Naive thymus-derived CD4-positive, alpha-beta T cell (primary cell): ENCODE measurements around the gene KCTD19. TPM values are rescaled to one million over a fixed set of nuclear protein-coding genes. Genes with fewer than 3 reads are reported as not detected.

ENCODE experiments used
- ATAC-seq: fragments of 150-1000 bp; cut with Tn5 transposase; 2 replicates; pipeline ENCODE4 v1.10.0; 2021; ENCODE audit warnings: mild to moderate bottlenecking, moderate library complexity
- CTCF ChIA-PET: fragments of 350-600 bp; sonication (Branson Sonifier 250); formaldehyde crosslinking; loops from one replicate; lab custom pipeline; 2021; ENCODE audit warnings: antibody characterized with exemption; lab: Charles Lee
- POLR2A ChIA-PET: fragments of 350-600 bp; sonication (Branson Sonifier 250); formaldehyde crosslinking; loops from one replicate; lab custom pipeline; 2021; ENCODE audit warnings: antibody characterized with exemption, inconsistent platforms; lab: Charles Lee
- DNase-seq, 9 donors: peaks; one replicate each; pipeline versions ENCODE4 v3.0.0 to v3.0.0-alpha.2; 2020 to 2022; ENCODE audit warnings: mixed read lengths in 1 of 9
- H3K27ac ChIP-seq: one replicate; pipeline ENCODE4 v1.7.0; 2013; ENCODE audit warnings: mild to moderate bottlenecking, low read depth, low read length, moderate library complexity
- H3K27me3 ChIP-seq, 2 donors: one replicate each; pipeline ENCODE4 v1.7.0; 2013; ENCODE audit warnings: low read length in 2 of 2, mild to moderate bottlenecking in 2 of 2, moderate library complexity in 2 of 2; ENCODE audit not compliant: control insufficient read depth in 2 of 2, insufficient read depth in 2 of 2
- H3K36me3 ChIP-seq, 3 experiments: 1 replicate in 2 of 3; 2 replicates in 1 of 3; pipeline ENCODE4 v1.7.0; 2013; ENCODE audit warnings: low read length in 3 of 3, mild to moderate bottlenecking in 3 of 3, moderate library complexity in 1 of 3; ENCODE audit not compliant: insufficient read depth in 3 of 3, control insufficient read depth in 2 of 3
- H3K4me1 ChIP-seq, 2 donors: one replicate each; pipeline ENCODE4 v1.7.0; 2013; ENCODE audit warnings: low read length in 2 of 2, mild to moderate bottlenecking in 2 of 2, moderate library complexity in 1 of 2; ENCODE audit not compliant: control insufficient read depth in 2 of 2, insufficient read depth in 2 of 2
- H3K4me3 ChIP-seq: 2 replicates; pipeline ENCODE4 v1.7.0; 2013; ENCODE audit warnings: mild to moderate bottlenecking, low read length
- H3K9me3 ChIP-seq, 3 experiments: 1 replicate in 2 of 3; 2 replicates in 1 of 3; pipeline ENCODE4 v1.7.0; 2013; ENCODE audit warnings: low read length in 3 of 3; ENCODE audit not compliant: control insufficient read depth in 2 of 3
- H3K27ac Mint-ChIP-seq, 9 donors: one replicate each; pipeline ENCODE4 v1.8.0; 2020 to 2022; ENCODE audit warnings: mixed read lengths in 9 of 9, mild to moderate bottlenecking in 8 of 9, moderate library complexity in 5 of 9, inconsistent platforms in 2 of 9
- H3K27me3 Mint-ChIP-seq, 5 donors: one replicate each; pipeline ENCODE4 v1.8.0; 2021 to 2022; ENCODE audit warnings: mixed read lengths in 5 of 5, mild to moderate bottlenecking in 1 of 5
- H3K36me3 Mint-ChIP-seq, 5 donors: one replicate each; pipeline ENCODE4 v1.8.0; 2020 to 2022; ENCODE audit warnings: mixed read lengths in 5 of 5, mild to moderate bottlenecking in 3 of 5, inconsistent platforms in 1 of 5
- H3K4me1 Mint-ChIP-seq, 7 donors: one replicate each; pipeline ENCODE4 v1.8.0; 2020 to 2022; ENCODE audit warnings: mixed read lengths in 7 of 7, mild to moderate bottlenecking in 3 of 7, inconsistent platforms in 1 of 7
- H3K4me3 Mint-ChIP-seq, 10 donors: one replicate each; pipeline ENCODE4 v1.8.0; 2020 to 2022; ENCODE audit warnings: mild to moderate bottlenecking in 10 of 10, mixed read lengths in 10 of 10, moderate library complexity in 6 of 10, inconsistent platforms in 2 of 10
- H3K9me3 Mint-ChIP-seq, 11 donors: one replicate each; pipeline ENCODE4 v1.8.0; 2020 to 2022; ENCODE audit warnings: mixed read lengths in 11 of 11, mild to moderate bottlenecking in 4 of 11, inconsistent platforms in 1 of 11, moderate library complexity in 1 of 11
- intact Hi-C, 2 donors: fragments of 100-400 bp; cut with micrococcal nuclease; formaldehyde crosslinking; loops; one replicate each; pipeline ENCODE4 v1.15.1; 2023
- polyA plus RNA-seq, 2 donors: library from polyadenylated mRNA; unstranded; fragments of 300-500 nt; fragmentation: Illumina TruSeq; gene quantifications; one replicate each; pipeline ENCODE4 v1.2.3, GENCODE V29; 2021
- total RNA-seq, 6 experiments: library from RNA in 5 of 6; stranded (reverse) in 5 of 6; gene quantifications; 1 replicate in 5 of 6; 2 replicates in 1 of 6; pipeline ENCODE4 v1.2.3 and lab custom pipeline; 2021 to 2026

KCTD19 gene
- total and polyA plus RNA-seq, 7 experiments from 2014 or later = 0.05 to 0.39 TPM; not detected in 5

DNA sequence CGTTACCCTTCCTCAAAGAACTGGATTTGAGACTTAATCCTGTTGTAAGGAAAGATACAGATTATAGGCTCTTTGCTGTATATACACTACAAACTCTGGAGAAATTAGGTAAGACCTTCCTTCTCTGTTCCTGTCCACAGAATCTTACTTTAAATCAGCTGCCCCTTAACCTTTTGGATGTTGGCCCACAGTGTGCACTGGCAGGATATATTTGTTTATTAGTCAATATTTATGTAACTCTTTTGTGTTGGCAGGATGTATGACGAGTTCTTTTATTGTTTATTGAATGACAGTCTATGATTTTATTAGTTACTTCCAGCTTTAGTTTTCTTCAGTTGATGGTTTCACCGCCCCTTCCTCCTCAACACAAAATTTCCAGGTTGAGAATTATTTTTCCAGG, 19.8 kb upstream of the KCTD19 start:
- intact Hi-C loops = no loop called here

DNA sequence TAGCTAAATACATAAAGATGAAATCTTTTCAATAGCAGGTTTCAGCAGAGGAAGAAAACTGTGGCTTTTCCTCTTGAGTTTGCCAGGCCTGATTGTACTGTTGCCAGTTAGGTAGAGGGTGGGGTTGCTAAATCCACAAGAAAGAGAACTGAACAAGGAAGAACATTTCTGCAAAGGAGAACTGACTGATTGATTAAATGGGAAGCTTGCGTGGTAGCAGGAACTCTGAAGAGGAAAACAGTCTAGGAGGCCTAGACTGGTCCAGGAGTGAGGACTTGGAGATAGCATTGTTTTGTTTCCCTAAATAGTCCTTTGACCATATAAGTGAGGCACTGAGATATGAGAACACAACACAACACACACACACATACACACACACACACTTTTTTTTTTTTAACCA, 18.9 kb upstream of the KCTD19 start:
- intact Hi-C loops = no loop called here
- POLR2A ChIA-PET = no interaction called here
- Histone ChIP-seq H3K4me1 (no peaks in the 10 kb centered on the region), H3K9me3 (no peaks in the 10 kb centered on the region), H3K4me3 (no peak overlapping the region), H3K27ac (no peak overlapping the region), H3K27me3 (no peaks in the 10 kb centered on the region), H3K36me3 (no peaks in the 10 kb centered on the region)
- Mint-ChIP-seq H3K4me1 (no peaks in the 10 kb centered on the region), H3K9me3 (no peaks in the 10 kb centered on the region), H3K27ac (no peak overlapping the region), H3K36me3 (no peaks in the 10 kb centered on the region), H3K27me3 (peaks cover 0 to 11% (median 5%) of the 10 kb centered on the region in 5 donors), H3K4me3 (no peak overlapping the region)
- no peak for DNase-seq
- CTCF ChIA-PET = no interaction called here
- no peak for ATAC-seq

More for the DNA sequence above, 19.8 kb upstream of the KCTD19 start:
- H3K4me1 Mint-ChIP-seq = no peaks in the 10 kb centered on the region
- Histone ChIP-seq H3K27me3 (no peaks in the 10 kb centered on the region), H3K4me3 (no peak overlapping the region), H3K27ac (no peak overlapping the region), H3K4me1 (no peaks in the 10 kb centered on the region), H3K36me3 (no peaks in the 10 kb centered on the region), H3K9me3 (no peaks in the 10 kb centered on the region)
- no peak overlapping the region for H3K27ac Mint-ChIP-seq
- POLR2A ChIA-PET = no interaction called here
- CTCF ChIA-PET = no interaction called here
- no peak for ATAC-seq
- H3K36me3 Mint-ChIP-seq = no peaks in the 10 kb centered on the region
- H3K9me3 Mint-ChIP-seq = no peaks in the 10 kb centered on the region
- H3K27me3 Mint-ChIP-seq = peaks cover 0 to 11% (median 5%) of the 10 kb centered on the region in 5 donors
- no peak overlapping the region for H3K4me3 Mint-ChIP-seq
- no peak for DNase-seq

DNA sequence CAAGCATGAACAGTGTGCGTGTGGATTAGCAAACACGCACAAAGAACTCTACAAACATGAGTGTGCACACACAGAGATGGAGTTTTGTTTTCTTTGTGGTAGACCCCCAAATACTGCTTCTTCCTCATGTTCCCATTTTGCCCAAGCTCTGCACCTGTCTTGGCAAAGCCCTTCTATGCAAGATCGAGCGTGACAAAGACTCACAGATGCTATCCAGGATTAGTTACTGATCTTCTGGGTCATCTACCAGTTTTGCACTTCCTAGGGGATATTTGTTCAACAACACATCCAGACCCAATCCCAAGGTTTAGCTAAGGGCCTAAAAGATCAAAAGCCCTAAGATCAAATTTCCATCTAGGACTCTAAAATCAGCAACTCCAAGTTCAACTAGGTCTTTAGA, 16.1 kb upstream of the KCTD19 start:
- Mint-ChIP-seq H3K27me3 (peaks cover 0 to 14% (median 5%) of the 10 kb centered on the region in 5 donors), H3K9me3 (no peaks in the 10 kb centered on the region), H3K36me3 (no peaks in the 10 kb centered on the region), H3K4me3 (no peak overlapping the region), H3K4me1 (no peaks in the 10 kb centered on the region), H3K27ac (no peak overlapping the region)
- H3K27ac ChIP-seq = no peak overlapping the region
- ChIA-PET CTCF (no interaction called here), POLR2A (no interaction called here)
- H3K36me3 ChIP-seq = no peaks in the 10 kb centered on the region
- H3K9me3 ChIP-seq = no peaks in the 10 kb centered on the region
- DNase-seq (no peak), ATAC-seq (no peak)
- no peaks in the 10 kb centered on the region for H3K27me3 ChIP-seq
- intact Hi-C loops = no loop called here
- no peaks in the 10 kb centered on the region for H3K4me1 ChIP-seq
- no peak overlapping the region for H3K4me3 ChIP-seq

GRCh38 chr16:67341250-67341649, 14.7 kb upstream of the KCTD19 start:
- H3K4me3 ChIP-seq = no peak overlapping the region
- H3K36me3 ChIP-seq = no peaks in the 10 kb centered on the region
- Mint-ChIP-seq H3K27ac (no peak overlapping the region), H3K9me3 (no peaks in the 10 kb centered on the region), H3K27me3 (peaks cover 0 to 10% (median 5%) of the 10 kb centered on the region in 5 donors), H3K36me3 (no peaks in the 10 kb centered on the region), H3K4me1 (no peaks in the 10 kb centered on the region), H3K4me3 (no peak overlapping the region)
- CTCF ChIA-PET = no interaction called here
- ATAC-seq = no peak
- POLR2A ChIA-PET = no interaction called here
- no peak overlapping the region for H3K27ac ChIP-seq
- H3K4me1 ChIP-seq = no peaks in the 10 kb centered on the region
- no peaks in the 10 kb centered on the region for H3K9me3 ChIP-seq
- intact Hi-C loops = no loop called here
- no peak for DNase-seq
- H3K27me3 ChIP-seq = no peaks in the 10 kb centered on the region

DNA sequence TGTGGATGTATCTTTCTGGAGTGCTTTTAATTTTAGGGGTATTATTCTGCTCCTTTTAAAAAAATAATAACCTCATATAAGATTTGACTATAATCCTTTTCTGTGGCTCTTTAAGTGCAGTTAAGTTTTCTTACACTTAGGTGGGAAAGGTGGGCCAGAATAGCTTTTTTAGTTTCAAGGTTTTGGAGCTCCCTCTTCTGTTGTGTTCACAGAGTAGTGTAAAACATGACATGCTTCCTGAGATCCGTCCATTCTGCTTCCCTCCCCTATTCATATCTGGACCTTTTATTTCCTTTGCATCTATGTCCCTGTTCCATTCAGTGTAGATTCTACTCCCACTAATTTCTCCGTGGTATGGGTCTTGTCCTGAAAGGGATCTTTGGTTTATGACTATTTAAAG, 12.9 kb upstream of the KCTD19 start:
- Mint-ChIP-seq H3K4me3 (no peak overlapping the region), H3K4me1 (no peaks in the 10 kb centered on the region), H3K27me3 (peaks cover 0 to 10% (median 5%) of the 10 kb centered on the region in 5 donors), H3K27ac (no peak overlapping the region), H3K36me3 (peaks cover 0 to 5% (median 0%) of the 10 kb centered on the region in 5 donors), H3K9me3 (peaks cover 0 to 18% (median 10%) of the 10 kb centered on the region in 11 donors)
- DNase-seq (no peak), ATAC-seq (no peak)
- no peak overlapping the region for H3K4me3 ChIP-seq
- H3K36me3 ChIP-seq = no peaks in the 10 kb centered on the region
- H3K27me3 ChIP-seq = no peaks in the 10 kb centered on the region
- no peaks in the 10 kb centered on the region for H3K4me1 ChIP-seq
- POLR2A ChIA-PET = no interaction called here
- CTCF ChIA-PET = no interaction called here
- H3K27ac ChIP-seq = no peak overlapping the region
- intact Hi-C loops = no loop called here
- no peaks in the 10 kb centered on the region for H3K9me3 ChIP-seq

DNA sequence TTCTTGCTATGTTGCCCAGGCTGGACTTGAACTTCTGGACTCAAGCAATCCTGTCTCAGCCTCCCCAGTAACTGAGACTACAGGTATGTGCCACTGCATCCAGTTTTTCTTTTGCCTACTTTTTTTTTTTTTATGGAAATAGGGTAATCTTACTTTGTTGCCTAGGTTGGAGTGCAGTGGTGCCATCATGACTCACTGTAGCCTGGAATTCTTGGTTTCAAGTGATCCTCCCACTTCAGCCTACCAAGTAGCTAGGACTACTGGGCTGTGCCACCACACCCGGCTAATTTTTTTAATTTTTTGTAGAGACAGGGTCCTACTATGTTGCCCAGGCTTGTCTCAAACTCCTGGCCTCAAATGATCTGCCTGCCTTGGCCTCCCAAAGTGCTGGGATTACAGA, 10.1 kb upstream of the KCTD19 start:
- no peak overlapping the region for H3K4me3 ChIP-seq
- ChIA-PET POLR2A (no interaction called here), CTCF (no interaction called here)
- H3K36me3 ChIP-seq = no peaks in the 10 kb centered on the region
- no peak overlapping the region for H3K27ac ChIP-seq
- H3K9me3 ChIP-seq = no peaks in the 10 kb centered on the region
- no peaks in the 10 kb centered on the region for H3K27me3 ChIP-seq
- Mint-ChIP-seq H3K27me3 (peaks cover 0 to 10% (median 3%) of the 10 kb centered on the region in 5 donors), H3K27ac (no peak overlapping the region), H3K4me3 (no peak overlapping the region), H3K4me1 (no peaks in the 10 kb centered on the region), H3K9me3 (peaks cover 0 to 21% (median 13%) of the 10 kb centered on the region in 11 donors), H3K36me3 (peaks cover 0 to 5% (median 0%) of the 10 kb centered on the region in 5 donors)
- intact Hi-C loops = no loop called here
- DNase-seq (no peak), ATAC-seq (no peak)
- no peaks in the 10 kb centered on the region for H3K4me1 ChIP-seq

GRCh38 chr16:67336116-67336515, 9.6 kb upstream of the KCTD19 start:
- ChIA-PET CTCF (no interaction called here), POLR2A (no interaction called here)
- ATAC-seq (no peak), DNase-seq (no peak)
- Mint-ChIP-seq H3K9me3 (peaks cover 0 to 21% (median 13%) of the 10 kb centered on the region in 11 donors), H3K27ac (no peak overlapping the region), H3K4me1 (no peaks in the 10 kb centered on the region), H3K27me3 (peaks cover 0 to 12% (median 3%) of the 10 kb centered on the region in 5 donors), H3K36me3 (peaks cover 0 to 5% (median 0%) of the 10 kb centered on the region in 5 donors), H3K4me3 (no peak overlapping the region)
- Histone ChIP-seq H3K4me3 (no peak overlapping the region), H3K9me3 (no peaks in the 10 kb centered on the region), H3K36me3 (no peaks in the 10 kb centered on the region), H3K27me3 (no peaks in the 10 kb centered on the region), H3K4me1 (no peaks in the 10 kb centered on the region), H3K27ac (no peak overlapping the region)
- intact Hi-C loops = no loop called here
